K562 (cell line): Measurements from ENCODE around the gene CDKN2C. TPM values are rescaled to one million over a fixed set of nuclear protein-coding genes. Genes with fewer than 3 reads are reported as not detected.

Experiments used
- CHD2 ChIP-seq: IDR thresholded peaks from 2 replicates; pipeline ENCODE4 v1.6.1; 2011; ENCODE audit warnings: low read depth, low read length
- CREBBP ChIP-seq: IDR thresholded peaks from one replicate; pipeline ENCODE4 v1.6.1; 2012; ENCODE audit warnings: low read depth, mild to moderate bottlenecking, control low read depth, inconsistent platforms, low read length
- EP300 ChIP-seq: IDR thresholded peaks from 2 replicates; pipeline ENCODE4 v1.6.1; 2012; ENCODE audit warnings: low read length, improper control_type of control experiment
- ETS2 ChIP-seq: IDR thresholded peaks from 2 replicates; pipeline ENCODE4 v1.6.1; 2016; ENCODE audit warnings: borderline replicate concordance, missing genetic modification characterization, mild to moderate bottlenecking, moderate library complexity, missing compliant biosample characterization; ENCODE audit not compliant: poor library complexity, severe bottlenecking
- KDM4B ChIP-seq, 2 experiments: fragments of 450-650 bp in 1 of 2; sonication (generic) in 1 of 2; IDR thresholded peaks; 2 replicates each; pipeline ENCODE4 v1.6.1; 2016 to 2017; ENCODE audit warnings: borderline replicate concordance in 2 of 2, antibody characterized with exemption in 1 of 2, low read depth in 1 of 2, mild to moderate bottlenecking in 1 of 2
- KHSRP ChIP-seq: fragments of 450-650 bp; IDR thresholded peaks from 2 replicates; pipeline ENCODE4 v1.6.1; 2017
- MAFG ChIP-seq: fragments of 450-650 bp; conservative IDR thresholded peaks from 2 replicates; pipeline ENCODE4 v1.6.1; 2016; ENCODE audit warnings: missing genetic modification characterization, missing compliant biosample characterization
- MCM5 ChIP-seq: fragments of 450-650 bp; IDR thresholded peaks from 2 replicates; pipeline ENCODE4 v1.6.1; 2016; ENCODE audit warnings: low read depth
- PBX2 ChIP-seq, 2 experiments: IDR thresholded peaks in 1 of 2; conservative IDR thresholded peaks in 1 of 2; 2 replicates each; pipeline ENCODE4 v1.6.1; 2016; ENCODE audit warnings: low read depth in 2 of 2, mild to moderate bottlenecking in 1 of 2, missing compliant biosample characterization in 1 of 2, missing genetic modification characterization in 1 of 2, moderate library complexity in 1 of 2
- POLR2H ChIP-seq: IDR thresholded peaks from 2 replicates; pipeline ENCODE4 v1.6.1; 2016; ENCODE audit warnings: missing genetic modification characterization, low read depth, mild to moderate bottlenecking, control low read depth, missing compliant biosample characterization, moderate library complexity
- TFAM ChIP-seq: fragments of 250-450 bp; sonication (Bioruptor Pico); conservative IDR thresholded peaks from 2 replicates; pipeline ENCODE4 v1.5.0; 2021; ENCODE audit warnings: mild to moderate bottlenecking, moderate library complexity
- XRCC3 ChIP-seq: fragments of 450-650 bp; IDR thresholded peaks from 2 replicates; pipeline ENCODE4 v1.6.1; 2017; ENCODE audit warnings: mild to moderate bottlenecking, moderate library complexity
- ZZZ3 ChIP-seq: fragments of 450-650 bp; IDR thresholded peaks from 2 replicates; pipeline ENCODE4 v1.6.1; 2016; ENCODE audit warnings: antibody characterized with exemption, mild to moderate bottlenecking, moderate library complexity
- polyA plus RNA-seq, 8 experiments: library from polyadenylated mRNA; depleted of rRNA in 4 of 8; stranded (reverse) in 5 of 8; unstranded in 3 of 8; fragments of >200 nt; fragmentation: Nextera tagmentation in 2 of 8; fragmentation: Illumina TruSeq in 1 of 8; extraction: Ambion mirVana in 2 of 8; extraction: Trizol in 1 of 8; gene quantifications; 2 replicates each; pipeline versions ENCODE4 v1.2.1 to v1.2.3, GENCODE V29; 2011 to 2014; ENCODE audit warnings: inconsistent platforms in 1 of 8, missing spikeins in 1 of 8
- total RNA-seq, 7 experiments: library from RNA; depleted of rRNA in 6 of 7; stranded (reverse); fragments of >200 nt in 6 of 7; fragmentation: Illumina TruSeq in 2 of 7; extraction: Trizol in 2 of 7; gene quantifications; 2 replicates each; pipeline versions ENCODE4 v1.2.1 to v1.2.3, GENCODE V29; 2011 to 2021; ENCODE audit warnings: low replicate concordance in 1 of 7
- TF ChIP-seq, protein P1 (sequence below), 2 experiments: fragments of 450-650 bp in 1 of 2; sonication (generic) in 1 of 2; formaldehyde crosslinking in 1 of 2; IDR thresholded peaks; 2 replicates each; pipeline versions ENCODE4 v1.7.1 to v1.9.0; 2016 to 2022; ENCODE audit warnings: inconsistent platforms in 1 of 2, mild to moderate bottlenecking in 1 of 2, missing genetic modification reagents in 1 of 2

The CDKN2C gene
- total and polyA plus RNA-seq, 9 of the 15 experiments (the other 6 are each of a cell fraction or from before 2014, with no cell fraction given) = 11.9 to 74.3 (median 45.9) TPM

DNA sequence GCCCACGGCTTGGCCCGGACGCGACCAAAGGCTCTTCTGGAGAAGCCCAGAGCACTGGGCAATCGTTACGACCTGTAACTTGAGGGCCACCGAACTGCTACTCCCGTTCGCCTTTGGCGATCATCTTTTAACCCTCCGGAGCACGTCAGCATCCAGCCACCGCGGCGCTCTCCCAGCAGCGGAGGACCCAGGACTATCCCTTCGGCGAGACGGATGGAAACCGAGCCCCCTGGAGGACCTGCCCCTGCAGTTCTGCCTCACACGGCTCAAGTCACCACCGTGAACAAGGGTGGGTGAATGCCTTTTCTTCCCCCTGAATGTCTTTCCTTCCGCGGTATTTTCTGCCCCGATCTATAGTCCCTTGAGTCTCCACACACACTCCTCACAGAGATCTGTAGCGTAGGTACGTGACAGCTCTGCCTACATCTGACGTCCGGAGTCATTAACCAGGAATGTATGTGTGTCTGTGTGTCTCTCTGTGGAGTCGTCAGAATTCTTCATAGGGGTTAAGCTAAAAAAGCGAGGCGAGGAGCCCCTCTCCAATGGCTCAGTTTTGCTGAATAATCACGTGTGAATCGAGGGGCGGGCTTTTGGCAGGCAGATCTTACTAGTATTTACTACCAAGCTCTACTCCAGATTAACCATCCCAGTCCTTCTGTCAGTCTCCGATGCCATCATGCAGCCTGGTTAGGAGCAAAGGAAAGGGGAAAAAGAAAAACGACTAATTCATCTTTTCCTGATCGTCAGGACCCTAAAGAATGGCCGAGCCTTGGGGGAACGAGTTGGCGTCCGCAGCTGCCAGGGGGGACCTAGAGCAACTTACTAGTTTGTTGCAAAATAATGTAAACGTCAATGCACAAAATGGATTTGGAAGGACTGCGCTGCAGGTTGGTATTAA lies at the start of gene CDKN2C (continued):
- TF ChIP-seq ZZZ3 (no peak), MCM5 (no peak), POLR2H (tag) (0 out of 2 replicates have a peak, but pooled peaks have one; percentile 44), TFAM (CRISPR knock-in tag) (no peak), CREBBP (no peak), MAFG (tag) (peak; percentile 74), PBX2 (CRISPR knock-in tag; IDR thresholded peaks at IDR 0.05; ENCODE audit: low read depth) (no peak), PBX2 (tag; conservative IDR thresholded peaks at IDR 0.05; ENCODE audit: low read depth) (peak; percentile 65), CHD2 (no peak), KDM4B (IDR thresholded peaks at IDR 0.05; ENCODE audit: borderline replicate concordance in 2 of 2, low read depth in 1 of 2) (0 out of 4 replicates have a peak, but pooled peaks of 1 of the 2 experiments have one; percentile 35), XRCC3 (no peak), KHSRP (no peak), EP300 (no peak), ETS2 (tag) (no peak)
- TF ChIP-seq, protein P1, sequence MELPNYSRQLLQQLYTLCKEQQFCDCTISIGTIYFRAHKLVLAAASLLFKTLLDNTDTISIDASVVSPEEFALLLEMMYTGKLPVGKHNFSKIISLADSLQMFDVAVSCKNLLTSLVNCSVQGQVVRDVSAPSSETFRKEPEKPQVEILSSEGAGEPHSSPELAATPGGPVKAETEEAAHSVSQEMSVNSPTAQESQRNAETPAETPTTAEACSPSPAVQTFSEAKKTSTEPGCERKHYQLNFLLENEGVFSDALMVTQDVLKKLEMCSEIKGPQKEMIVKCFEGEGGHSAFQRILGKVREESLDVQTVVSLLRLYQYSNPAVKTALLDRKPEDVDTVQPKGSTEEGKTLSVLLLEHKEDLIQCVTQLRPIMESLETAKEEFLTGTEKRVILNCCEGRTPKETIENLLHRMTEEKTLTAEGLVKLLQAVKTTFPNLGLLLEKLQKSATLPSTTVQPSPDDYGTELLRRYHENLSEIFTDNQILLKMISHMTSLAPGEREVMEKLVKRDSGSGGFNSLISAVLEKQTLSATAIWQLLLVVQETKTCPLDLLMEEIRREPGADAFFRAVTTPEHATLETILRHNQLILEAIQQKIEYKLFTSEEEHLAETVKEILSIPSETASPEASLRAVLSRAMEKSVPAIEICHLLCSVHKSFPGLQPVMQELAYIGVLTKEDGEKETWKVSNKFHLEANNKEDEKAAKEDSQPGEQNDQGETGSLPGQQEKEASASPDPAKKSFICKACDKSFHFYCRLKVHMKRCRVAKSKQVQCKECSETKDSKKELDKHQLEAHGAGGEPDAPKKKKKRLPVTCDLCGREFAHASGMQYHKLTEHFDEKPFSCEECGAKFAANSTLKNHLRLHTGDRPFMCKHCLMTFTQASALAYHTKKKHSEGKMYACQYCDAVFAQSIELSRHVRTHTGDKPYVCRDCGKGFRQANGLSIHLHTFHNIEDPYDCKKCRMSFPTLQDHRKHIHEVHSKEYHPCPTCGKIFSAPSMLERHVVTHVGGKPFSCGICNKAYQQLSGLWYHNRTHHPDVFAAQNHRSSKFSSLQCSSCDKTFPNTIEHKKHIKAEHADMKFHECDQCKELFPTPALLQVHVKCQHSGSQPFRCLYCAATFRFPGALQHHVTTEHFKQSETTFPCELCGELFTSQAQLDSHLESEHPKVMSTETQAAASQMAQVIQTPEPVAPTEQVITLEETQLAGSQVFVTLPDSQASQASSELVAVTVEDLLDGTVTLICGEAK (IDR thresholded peaks at IDR 0.05) = no peak
- TF ChIP-seq, protein P1 (CRISPR knock-in tag; IDR thresholded peaks at IDR 0.05) = no peak
